Esophagus muscularis mucosa (tissue), 3 donors: ENCODE results near the gene TMEM59.

Experiments
- POLR2AphosphoS5 ChIP-seq, 2 donors: sonication (generic); formaldehyde crosslinking; IDR thresholded peaks; one replicate each; pipeline ENCODE4 v1.6.1; 2017; ENCODE audit warnings: antibody characterized with exemption in 2 of 2
- TF ChIP-seq, protein P1 (sequence below), 3 experiments: fragments of 200-600 bp in 2 of 3; fragments of 450-650 bp in 1 of 3; sonication (generic) in 2 of 3; IDR thresholded peaks; one replicate each; pipeline ENCODE4 v1.5.1; 2017 to 2019; ENCODE audit warnings: antibody characterized with exemption in 3 of 3, mild to moderate bottlenecking in 2 of 3, moderate library complexity in 1 of 3

DNA sequence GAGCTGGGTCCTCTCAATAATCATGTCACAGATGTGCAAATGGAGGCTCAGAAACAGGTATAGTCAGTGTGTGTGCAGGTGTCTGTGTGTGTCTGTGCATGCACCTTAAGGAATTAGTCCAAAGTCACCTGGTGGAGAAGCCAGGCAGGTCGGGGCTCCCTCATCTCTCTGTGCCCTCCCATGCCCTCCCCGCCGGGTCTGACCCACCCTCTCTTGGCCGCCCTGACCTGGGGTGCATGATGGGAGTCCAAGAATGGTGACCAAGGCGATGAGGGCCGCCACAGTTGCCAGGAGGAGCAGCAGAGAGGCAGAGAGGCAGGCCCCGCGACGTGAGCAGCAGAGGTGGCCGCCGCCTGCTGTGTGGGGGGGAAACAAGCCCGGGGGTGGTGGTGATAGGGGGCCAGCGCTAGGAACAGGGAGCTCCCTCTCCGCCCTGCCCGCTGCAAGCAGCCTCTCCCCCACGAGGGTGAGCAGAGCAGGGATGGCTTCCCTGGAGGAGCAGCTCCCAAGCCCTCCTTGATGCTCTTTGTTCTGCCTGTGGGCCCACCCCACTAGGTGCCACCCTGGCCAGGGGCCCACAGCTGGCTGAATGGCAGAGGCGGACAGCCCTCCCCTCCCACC is 38.9 kb downstream of the TMEM59 start:
- no peak for TF ChIP-seq POLR2AphosphoS5 (IDR thresholded peaks at IDR 0.05)
- TF ChIP-seq, protein P1, sequence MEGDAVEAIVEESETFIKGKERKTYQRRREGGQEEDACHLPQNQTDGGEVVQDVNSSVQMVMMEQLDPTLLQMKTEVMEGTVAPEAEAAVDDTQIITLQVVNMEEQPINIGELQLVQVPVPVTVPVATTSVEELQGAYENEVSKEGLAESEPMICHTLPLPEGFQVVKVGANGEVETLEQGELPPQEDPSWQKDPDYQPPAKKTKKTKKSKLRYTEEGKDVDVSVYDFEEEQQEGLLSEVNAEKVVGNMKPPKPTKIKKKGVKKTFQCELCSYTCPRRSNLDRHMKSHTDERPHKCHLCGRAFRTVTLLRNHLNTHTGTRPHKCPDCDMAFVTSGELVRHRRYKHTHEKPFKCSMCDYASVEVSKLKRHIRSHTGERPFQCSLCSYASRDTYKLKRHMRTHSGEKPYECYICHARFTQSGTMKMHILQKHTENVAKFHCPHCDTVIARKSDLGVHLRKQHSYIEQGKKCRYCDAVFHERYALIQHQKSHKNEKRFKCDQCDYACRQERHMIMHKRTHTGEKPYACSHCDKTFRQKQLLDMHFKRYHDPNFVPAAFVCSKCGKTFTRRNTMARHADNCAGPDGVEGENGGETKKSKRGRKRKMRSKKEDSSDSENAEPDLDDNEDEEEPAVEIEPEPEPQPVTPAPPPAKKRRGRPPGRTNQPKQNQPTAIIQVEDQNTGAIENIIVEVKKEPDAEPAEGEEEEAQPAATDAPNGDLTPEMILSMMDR (IDR thresholded peaks at IDR 0.05), result no peak
